DMS114 treated with DMSO at 0.1 percent for 48 hours (cell line): ENCODE data around the gene PHOSPHO1.

Experiments
- DNase-seq: peaks from one replicate; lab custom pipeline; 2025; ENCODE audit not compliant: unreplicated experiment; lab: John Stamatoyannopoulos, UW

The PHOSPHO1 gene

GRCh38 chr17:49244839-49245238 lies 14.3 kb upstream of the PHOSPHO1 start:
- DNase-seq, result no peak

- no peak for DNase-seq
Observed at GRCh38 chr17:49242813-49243212, 12.2 kb upstream of the PHOSPHO1 start.

DNA sequence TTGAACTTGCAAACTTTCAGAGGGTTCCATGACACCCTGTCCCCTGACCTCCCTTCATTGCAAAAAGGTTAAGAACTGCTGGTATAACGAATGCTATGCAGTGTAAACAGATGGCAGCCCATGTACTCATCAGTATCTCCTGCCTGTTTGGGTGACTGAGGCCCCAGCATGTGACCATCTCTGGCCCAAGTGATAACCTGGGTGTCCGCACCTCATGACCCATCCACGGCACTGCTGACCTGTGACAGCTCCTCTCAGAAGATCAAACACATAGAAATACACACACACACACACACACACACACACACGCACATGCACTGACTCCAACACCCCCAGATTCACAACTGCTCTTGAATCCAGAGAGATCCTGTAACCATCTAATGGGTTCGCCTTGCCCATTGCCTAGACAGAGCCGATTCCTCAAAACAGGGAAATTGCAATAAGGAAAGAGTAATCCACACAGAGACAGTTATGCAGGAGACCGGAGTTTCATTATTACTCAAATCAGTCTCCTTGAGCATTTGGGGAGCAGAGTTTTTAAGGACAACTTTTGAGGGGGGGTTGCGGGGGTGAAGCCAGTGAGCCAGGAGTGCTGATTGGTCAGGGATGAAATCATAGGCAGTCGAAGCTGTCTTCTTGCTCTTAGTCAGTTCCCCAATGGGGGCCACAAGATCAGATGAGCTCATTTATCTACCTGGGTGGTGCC lies 11.3 kb upstream of the PHOSPHO1 start:
- DNase-seq, result no peak

DNA sequence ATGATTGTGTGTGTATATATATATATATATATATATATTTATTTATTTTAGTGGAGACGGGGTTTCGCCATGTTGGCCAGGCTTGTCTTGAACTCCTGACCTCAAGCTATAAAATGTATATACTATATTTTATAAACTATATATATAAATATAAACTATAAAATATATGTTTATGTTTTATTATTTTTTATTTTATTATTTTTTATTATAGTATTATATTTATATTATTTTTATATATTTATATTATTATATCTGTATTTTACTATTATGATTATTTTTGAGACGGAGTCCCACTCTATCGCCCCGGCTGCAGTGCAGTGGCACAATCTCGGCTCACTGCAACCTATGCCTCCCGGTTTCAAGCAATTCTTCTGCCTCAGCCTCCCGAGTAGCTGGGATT lies 10.5 kb upstream of the PHOSPHO1 start:
- DNase-seq, result no peak

DNA sequence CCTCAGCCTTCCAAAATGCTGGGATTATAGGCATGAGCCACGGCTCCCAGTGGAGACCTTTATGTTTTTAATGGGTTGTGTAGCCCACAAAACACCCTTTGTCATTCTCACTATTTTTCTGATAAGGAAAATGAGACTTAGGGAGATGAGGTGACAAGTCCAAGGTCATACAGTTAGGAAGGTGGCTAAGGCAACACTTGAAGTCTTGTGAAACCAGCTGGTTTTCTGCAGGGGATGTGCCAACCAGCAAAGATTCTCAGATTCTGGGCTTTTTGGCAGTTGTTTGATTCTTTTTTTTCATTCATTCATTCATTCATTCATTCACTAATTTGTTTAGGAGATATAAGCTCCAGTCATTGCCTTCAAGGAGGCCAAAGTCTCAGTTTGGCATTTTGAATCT lies 10.0 kb upstream of the PHOSPHO1 start:
- no peak for DNase-seq

- DNase-seq, result no peak
Observed at GRCh38 chr17:49239963-49240362, 9.4 kb upstream of the PHOSPHO1 start.

DNA sequence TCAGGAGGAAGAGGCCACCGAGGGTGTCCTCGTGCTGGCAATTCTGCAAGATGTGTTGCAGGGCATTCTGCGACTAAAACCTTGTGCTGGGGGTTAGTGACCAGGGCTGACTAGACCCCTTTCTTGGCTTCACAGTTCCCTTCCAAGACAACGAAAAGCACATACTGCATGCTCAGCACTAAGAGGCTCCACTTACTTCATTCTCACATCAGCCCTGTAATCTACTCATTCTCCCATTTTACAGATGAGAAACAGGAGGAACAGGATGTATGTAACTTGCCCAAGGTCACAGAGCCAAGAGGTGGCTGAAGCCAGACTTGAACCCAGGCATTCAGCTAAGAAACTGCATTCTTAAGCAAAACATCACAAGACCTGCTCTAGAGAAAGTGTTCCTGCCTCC lies 5.3 kb upstream of the PHOSPHO1 start:
- no peak for DNase-seq

DNA sequence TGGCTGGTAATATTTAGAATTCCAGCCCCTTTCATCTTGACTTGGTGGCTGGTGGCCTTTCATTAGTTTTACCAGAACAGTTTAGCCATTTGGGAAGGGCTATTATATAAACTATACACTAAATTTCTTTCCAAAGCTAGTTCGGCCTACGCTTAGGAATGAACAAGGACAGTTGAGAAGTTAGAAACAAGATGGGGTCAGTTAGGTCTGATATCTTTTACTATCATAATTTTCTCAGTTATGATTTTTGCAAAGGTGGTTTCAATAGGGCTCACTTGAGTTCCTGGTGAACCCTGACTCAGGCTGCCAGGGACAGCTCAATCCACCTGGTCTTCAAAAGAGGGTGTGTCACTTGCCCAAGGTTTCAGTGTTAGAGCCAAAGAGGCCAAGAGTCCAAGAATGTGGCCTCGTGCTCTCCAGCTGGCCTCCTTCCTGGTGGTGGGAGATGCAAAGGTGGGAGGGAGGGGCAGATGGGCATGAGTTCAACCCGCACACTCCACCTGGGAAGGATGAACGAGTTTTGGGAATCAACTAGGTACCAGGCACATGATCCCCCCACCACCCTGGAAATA lies 4.0 kb upstream of the PHOSPHO1 start:
- no peak for DNase-seq

GRCh38 chr17:49231563-49231894 lies 942 bp upstream of the PHOSPHO1 start:
- no peak for DNase-seq

- no peak for DNase-seq
Observed at GRCh38 chr17:49229805-49230600, 584 bp downstream of the PHOSPHO1 start.

DNA sequence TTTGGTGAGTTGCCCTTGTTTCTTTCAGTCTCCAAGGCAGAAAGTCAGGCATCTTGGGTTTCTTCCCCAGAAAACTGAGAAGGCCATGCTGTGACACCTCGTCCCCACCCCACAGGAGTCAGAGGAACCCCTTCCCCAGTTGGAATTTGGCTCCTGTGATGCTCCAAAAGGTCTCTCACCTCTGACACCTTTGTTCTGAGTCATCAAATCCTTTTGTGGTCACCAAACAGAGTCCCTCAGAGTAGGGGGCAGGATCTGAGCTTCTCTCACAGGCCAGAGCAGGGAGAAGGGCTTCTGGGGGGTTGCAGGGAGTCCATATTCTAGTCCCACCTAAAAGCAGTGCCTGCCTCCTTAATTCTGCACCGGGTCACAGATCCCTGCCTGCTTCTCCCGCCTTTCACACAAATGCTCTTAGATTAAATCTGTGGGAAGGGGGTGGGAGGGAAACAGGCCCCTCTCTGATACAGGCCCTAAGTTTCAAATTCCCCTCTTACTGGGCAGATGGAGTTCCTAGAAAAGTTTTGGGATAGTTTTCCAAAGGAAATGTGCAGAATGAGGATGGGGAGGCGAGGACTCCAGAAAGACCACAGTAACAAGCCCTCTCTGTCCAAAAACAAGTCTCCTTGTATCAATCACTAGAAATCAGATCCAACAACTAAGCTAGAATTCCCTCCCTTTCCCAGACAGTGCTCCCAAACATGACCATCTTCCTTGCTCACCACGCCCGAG lies 1.3 kb downstream of the PHOSPHO1 start:
- no peak for DNase-seq

DNA sequence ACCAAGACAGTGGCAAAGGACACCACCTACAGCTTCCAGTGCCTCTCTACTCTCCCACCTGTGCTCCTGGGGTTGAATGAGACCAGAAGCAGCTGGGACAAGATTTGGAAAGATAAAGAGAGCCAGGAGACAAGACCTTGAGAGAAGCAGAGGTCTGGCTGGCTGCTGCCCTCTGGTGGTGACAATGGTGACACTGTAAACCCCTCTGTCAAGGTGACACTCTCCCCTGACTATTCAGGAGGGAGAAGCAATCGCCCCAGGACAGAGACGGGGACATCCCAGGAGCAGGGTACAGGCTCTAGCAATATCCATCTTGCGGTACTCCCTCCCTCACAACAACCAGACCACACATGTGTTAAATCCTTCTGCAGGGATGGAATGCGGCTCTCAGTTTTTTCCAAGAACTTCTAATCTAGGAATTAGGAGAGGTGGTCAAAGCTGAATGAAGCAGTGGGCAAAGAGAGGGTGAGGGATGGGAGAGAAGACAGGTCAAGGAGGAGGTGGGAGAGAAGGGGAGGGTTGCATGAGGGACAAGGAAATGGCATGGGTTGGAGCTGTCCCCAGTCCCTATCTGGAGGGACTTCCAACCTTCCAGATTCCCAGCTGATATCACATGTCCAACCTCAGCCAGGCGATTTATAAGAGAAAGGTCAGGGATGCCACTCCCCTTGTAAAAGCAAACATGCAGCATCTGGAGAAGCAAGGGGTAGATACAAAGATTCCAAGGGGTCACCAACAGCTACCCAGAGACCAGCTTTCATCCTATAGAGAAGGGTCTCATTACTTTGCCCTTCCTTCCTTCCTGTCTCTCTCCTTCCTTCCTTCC lies 2.9 kb downstream of the PHOSPHO1 start:
- DNase-seq, result peak; percentile 40

- DNase-seq, result no peak
Observed at GRCh38 chr17:49226771-49227435, 3.7 kb downstream of the PHOSPHO1 start.

DNA sequence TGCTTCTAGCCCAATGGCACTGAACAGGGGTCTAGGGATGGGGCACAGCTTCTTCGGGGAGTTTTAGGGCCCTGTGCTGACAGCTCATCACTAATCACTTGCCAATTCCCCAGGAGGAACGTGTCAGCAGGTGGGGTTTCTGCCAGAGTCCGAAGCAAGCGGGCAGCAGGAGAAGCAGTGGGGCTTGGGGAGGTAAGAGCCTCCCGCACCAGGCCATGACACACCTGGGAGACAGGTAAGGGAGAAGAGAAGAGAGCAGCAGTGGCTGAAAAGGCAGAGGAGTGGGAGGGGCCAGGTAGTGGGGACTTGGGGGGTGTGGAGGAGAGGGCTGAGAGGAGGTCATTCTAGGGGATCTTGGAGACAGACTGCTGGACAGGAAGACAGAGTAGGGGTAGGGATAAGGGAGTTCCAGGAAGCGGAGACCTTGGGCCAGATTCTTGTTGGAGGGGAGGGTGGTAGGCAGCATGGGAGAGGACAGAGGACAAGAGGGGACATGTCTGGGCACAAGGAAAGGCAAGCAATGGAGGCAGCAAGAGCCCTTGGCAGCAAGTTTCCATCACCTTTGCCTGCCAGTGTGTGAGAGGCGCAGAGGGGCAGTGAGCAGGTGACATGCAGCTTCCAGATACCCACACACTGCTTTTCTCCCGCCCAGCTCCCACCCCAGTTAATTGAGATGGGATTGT lies 4.9 kb downstream of the PHOSPHO1 start:
- no peak for DNase-seq

- DNase-seq, result no peak
Observed at GRCh38 chr17:49224997-49225337, 5.6 kb downstream of the PHOSPHO1 start.

DNA sequence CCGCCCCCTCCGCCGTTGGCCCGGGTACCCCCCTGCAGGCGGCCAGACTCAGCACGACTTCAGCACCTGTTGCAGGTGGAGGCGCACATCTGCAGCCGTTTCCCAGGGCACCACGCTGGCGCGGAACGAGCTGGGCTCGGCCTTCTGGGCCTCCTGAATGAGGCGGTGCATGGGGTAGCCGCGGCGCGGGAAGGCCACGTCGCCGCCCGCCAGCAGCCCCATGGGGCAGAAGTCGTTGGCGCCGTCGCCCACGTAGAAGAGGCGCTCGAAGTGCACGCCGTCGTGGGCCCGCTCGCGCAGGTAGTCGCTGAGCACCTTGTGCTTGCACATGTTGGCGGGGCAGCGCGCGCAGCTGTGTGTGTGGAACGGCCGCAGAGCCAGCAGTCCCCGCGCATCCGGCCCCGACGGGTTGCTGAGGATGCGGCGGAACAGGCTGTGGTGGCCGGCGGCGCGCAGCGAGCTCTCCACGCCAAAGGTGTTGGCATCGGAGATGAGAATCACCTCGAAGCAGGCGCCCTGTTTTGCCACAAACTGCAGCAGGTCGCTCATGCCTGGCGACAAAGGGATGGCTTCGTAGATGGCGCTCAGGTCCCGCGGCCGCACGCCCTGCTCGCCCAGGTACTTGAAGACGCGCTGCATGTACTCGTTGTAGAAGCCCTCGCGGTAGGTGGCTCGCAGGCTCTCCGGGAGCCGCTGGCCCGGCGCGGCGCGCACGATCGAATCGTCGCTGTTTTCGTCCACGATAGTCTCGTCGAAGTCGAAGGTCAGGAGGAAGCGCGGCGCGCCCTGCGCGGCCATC lies 6.2 kb downstream of the PHOSPHO1 start:
- DNase-seq, result no peak

GRCh38 chr17:49223517-49224197 lies 6.9 kb downstream of the PHOSPHO1 start:
- DNase-seq, result no peak

GRCh38 chr17:49223168-49223516 lies 7.4 kb downstream of the PHOSPHO1 start:
- DNase-seq, result no peak

- DNase-seq, result no peak
Observed at GRCh38 chr17:49219987-49220386, 10.6 kb downstream of the PHOSPHO1 start.
